Right atrium auricular region (tissue), 2 donors: ENCODE data around the gene GMNN. TPM values are rescaled to one million over a fixed set of nuclear protein-coding genes. Genes with fewer than 3 reads are reported as not detected.

Source experiments
- DNase-seq: peaks from one replicate; pipeline ENCODE4 v3.0.0-alpha.2; 2019; ENCODE audit warnings: low spot score
- H3K27ac ChIP-seq, 2 donors: fragments of 200-600 bp; sonication (generic); 1 replicate in 1 of 2; 2 replicates in 1 of 2; pipeline ENCODE4 v1.5.1; 2016 to 2019
- H3K27me3 ChIP-seq, 2 donors: fragments of 200-600 bp; sonication (generic); one replicate each; pipeline versions ENCODE4 v1.5.1 to v1.6.0; 2017 to 2019
- H3K36me3 ChIP-seq: fragments of 200-600 bp; sonication (generic); one replicate; pipeline ENCODE4 v1.5.1; 2016
- H3K4me1 ChIP-seq, 2 donors: fragments of 200-600 bp; sonication (generic); one replicate each; pipeline versions ENCODE4 v1.5.1 to v1.6.0; 2017 to 2019
- H3K4me3 ChIP-seq, 2 donors: fragments of 200-600 bp; sonication (generic); 1 replicate in 1 of 2; 2 replicates in 1 of 2; pipeline ENCODE4 v1.5.1; 2017 to 2019; ENCODE audit warnings: mild to moderate bottlenecking in 1 of 2, moderate library complexity in 1 of 2
- H3K9me3 ChIP-seq, 2 donors: fragments of 200-600 bp; sonication (generic); one replicate each; pipeline ENCODE4 v1.5.1; 2019
- CTCF ChIP-seq, 2 donors: fragments of 200-600 bp; sonication (generic); IDR thresholded peaks; one replicate each; pipeline ENCODE4 v1.5.1; 2019; ENCODE audit warnings: antibody characterized with exemption in 2 of 2
- total RNA-seq, 2 donors: library from RNA; depleted of rRNA; stranded (reverse); fragments of >200 nt; gene quantifications; one replicate each; pipeline ENCODE4 v1.1.0, GENCODE V29; 2016

GMNN gene
- total RNA-seq, 2 donors from 2014 or later, result 4.0 to 4.2 TPM

GRCh38 chr6:24796616-24797290 lies 22.0 kb downstream of the GMNN start:
- Histone ChIP-seq H3K36me3 (no peaks in the 10 kb centered on the region), H3K4me1 (no peaks in the 10 kb centered on the region), H3K27ac (no peak overlapping the region), H3K9me3 (no peaks in the 10 kb centered on the region), H3K27me3 (no peaks in the 10 kb centered on the region), H3K4me3 (no peak overlapping the region)
- no peak for DNase-seq
- no peak for TF ChIP-seq CTCF (IDR thresholded peaks at IDR 0.05)

GRCh38 chr6:24797596-24798216 lies 23.0 kb downstream of the GMNN start:
- H3K36me3 ChIP-seq, result no peaks in the 10 kb centered on the region
- H3K4me3 ChIP-seq, result no peak overlapping the region
- no peak overlapping the region for H3K27ac ChIP-seq
- no peak for TF ChIP-seq CTCF (IDR thresholded peaks at IDR 0.05)
- no peak for DNase-seq
- no peaks in the 10 kb centered on the region for H3K4me1 ChIP-seq
- no peaks in the 10 kb centered on the region for H3K27me3 ChIP-seq
- no peaks in the 10 kb centered on the region for H3K9me3 ChIP-seq

- H3K4me3 ChIP-seq, result no peak within 1 kb of the TSS
- H3K27me3 ChIP-seq, result no peaks in the 10 kb centered on the region
- no peaks in the 10 kb centered on the region for H3K4me1 ChIP-seq
- no peak within 1 kb of the TSS for H3K27ac ChIP-seq
- H3K9me3 ChIP-seq, result no peaks in the 10 kb centered on the region
- no peaks in the 10 kb centered on the region for H3K36me3 ChIP-seq
- no peak for DNase-seq
- TF ChIP-seq CTCF (IDR thresholded peaks at IDR 0.05), result no peak
Observed at GRCh38 chr6:24798740-24799540, 24.2 kb downstream of the GMNN start, which contains the start of gene ARMH2. ARMH2 (minus strand) TSS chr6:24798917; CDS start chr6:24798857, 60 bp downstream.

GRCh38 chr6:24799541-24799915 lies 24.8 kb downstream of the GMNN start:
- H3K4me1 ChIP-seq, result no peaks in the 10 kb centered on the region
- no peaks in the 10 kb centered on the region for H3K36me3 ChIP-seq
- H3K9me3 ChIP-seq, result no peaks in the 10 kb centered on the region
- no peak for DNase-seq
- H3K27ac ChIP-seq, result no peak overlapping the region
- no peak overlapping the region for H3K4me3 ChIP-seq
- TF ChIP-seq CTCF (IDR thresholded peaks at IDR 0.05), result no peak
- H3K27me3 ChIP-seq, result no peaks in the 10 kb centered on the region

GRCh38 chr6:24802271-24803059 lies 27.7 kb downstream of the GMNN start:
- no peaks in the 10 kb centered on the region for H3K27me3 ChIP-seq
- no peak for DNase-seq
- no peak overlapping the region for H3K4me3 ChIP-seq
- H3K4me1 ChIP-seq, result no peaks in the 10 kb centered on the region
- TF ChIP-seq CTCF (IDR thresholded peaks at IDR 0.05), result no peak
- no peaks in the 10 kb centered on the region for H3K9me3 ChIP-seq
- H3K36me3 ChIP-seq, result no peaks in the 10 kb centered on the region
- no peak overlapping the region for H3K27ac ChIP-seq
